ENCODE measurements around the gene RIC8A. TPM values are rescaled to one million over a fixed set of nuclear protein-coding genes. Genes with fewer than 3 reads are reported as not detected.

Gene RIC8A
- total RNA-seq, 2 experiments from 2014 or later = 105 to 111 TPM

- Mint-ChIP-seq H3K27ac (peak overlapping the region; percentile 16), H3K4me1 (peaks cover 33% of the 10 kb centered on the region), H3K36me3 (peaks cover 13% of the 10 kb centered on the region)
These were observed 7.1 kb upstream of the RIC8A start for GRCh38 chr11:200224-201003.

DNA sequence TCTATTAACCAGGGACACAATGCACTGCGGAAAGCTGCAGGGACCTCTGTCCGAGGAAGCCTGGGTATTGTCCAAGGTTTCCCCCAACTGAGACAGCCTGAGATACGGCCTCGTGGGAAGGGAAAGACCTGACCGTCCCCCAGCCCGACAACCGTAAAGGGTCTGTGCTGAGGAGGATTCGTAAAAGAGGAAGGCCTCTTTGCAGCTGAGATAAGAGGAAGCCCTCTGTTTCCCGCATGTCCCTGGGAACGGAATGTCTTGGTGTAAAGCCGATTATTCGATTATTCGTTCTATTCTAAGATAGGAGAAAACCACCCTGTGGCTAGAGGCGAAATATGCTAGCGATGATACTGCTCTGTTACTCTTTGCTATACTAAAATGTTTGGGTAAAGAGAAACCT is 5.5 kb upstream of the RIC8A start:
- H3K9me3 Mint-ChIP-seq = no peaks in the 10 kb centered on the region
- H3K4me1 Mint-ChIP-seq = peaks cover 39% of the 10 kb centered on the region
- H3K27ac Mint-ChIP-seq = peak overlapping the region; percentile 69
- H3K4me3 Mint-ChIP-seq = peak overlapping the region; percentile 38
- peaks cover 23% of the 10 kb centered on the region for H3K36me3 Mint-ChIP-seq
- no peaks in the 10 kb centered on the region for H3K27me3 Mint-ChIP-seq
- no peak for DNase-seq

More at GRCh38 chr11:200224-201003, 7.1 kb upstream of the RIC8A start:
- DNase-seq = no peak
- Mint-ChIP-seq H3K4me3 (no peak overlapping the region), H3K27me3 (no peaks in the 10 kb centered on the region), H3K9me3 (no peaks in the 10 kb centered on the region)

DNA sequence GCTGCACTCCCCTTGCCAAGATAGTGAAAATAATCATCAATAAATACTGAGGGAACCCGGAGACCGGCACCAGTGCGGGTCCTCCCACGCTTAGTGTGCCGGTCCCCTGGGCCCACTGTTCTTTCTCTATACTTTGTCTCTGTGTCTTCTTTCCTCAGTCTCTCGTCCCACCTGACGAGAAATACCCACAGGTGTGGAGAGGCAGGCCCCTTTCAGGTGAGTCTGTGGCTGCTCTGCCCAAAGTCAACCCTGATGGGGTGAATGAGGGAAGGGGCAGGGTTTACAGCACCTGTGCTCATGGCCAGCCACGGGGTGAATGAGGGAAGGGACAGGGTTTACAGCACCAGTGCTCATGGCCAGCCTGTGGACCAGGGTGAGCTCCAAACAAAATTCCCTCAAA is 5.0 kb upstream of the RIC8A start:
- H3K9me3 Mint-ChIP-seq = no peaks in the 10 kb centered on the region
- DNase-seq = no peak
- peaks cover 39% of the 10 kb centered on the region for H3K4me1 Mint-ChIP-seq
- H3K27me3 Mint-ChIP-seq = no peaks in the 10 kb centered on the region
- H3K36me3 Mint-ChIP-seq = peaks cover 25% of the 10 kb centered on the region
- H3K27ac Mint-ChIP-seq = peak overlapping the region; percentile 69
- H3K4me3 Mint-ChIP-seq = peak overlapping the region; percentile 38

DNA sequence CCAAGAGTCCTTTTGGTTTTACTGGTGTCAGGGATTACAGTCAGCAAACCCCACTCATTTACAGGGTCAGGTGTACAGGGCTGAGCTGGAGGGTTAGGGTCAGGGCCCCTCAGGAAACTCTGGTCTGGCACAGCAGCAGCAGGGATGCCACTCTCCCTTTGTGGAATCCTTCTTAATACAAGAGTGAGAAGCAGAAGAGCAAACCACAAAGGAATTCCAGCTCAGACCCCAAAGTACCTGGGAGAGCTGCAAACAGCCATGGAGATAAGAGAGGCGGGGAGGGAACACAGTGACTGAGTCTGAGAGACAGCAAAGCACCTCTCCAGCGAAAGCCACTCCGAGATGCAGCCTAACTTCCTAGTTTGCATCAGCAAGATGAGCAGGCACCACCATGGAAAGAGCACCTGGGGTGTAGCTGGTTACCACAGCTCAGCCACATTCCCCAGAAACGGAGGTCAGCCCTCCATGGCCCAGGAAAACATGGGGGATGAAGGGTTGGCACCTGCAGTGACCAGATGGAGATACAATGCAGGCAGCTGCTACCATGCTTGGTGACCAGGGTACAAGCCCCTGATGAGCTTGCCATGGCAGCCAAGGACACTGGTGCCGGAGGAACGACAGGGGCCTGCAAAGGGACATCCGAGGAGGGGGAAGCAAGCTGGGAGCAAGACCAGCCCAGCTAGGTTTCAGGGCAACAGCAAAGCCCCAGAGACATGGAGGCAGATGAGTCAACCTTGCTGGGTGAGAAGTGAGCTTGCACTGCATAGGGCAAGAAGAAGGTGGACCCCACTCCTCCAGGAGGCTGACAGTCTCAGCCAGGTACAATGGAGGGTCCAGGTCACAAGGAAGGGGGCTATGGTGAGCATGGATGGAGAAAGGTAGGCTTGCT is 4.2 kb upstream of the RIC8A start:
- Mint-ChIP-seq H3K36me3 (peaks cover 25% of the 10 kb centered on the region), H3K9me3 (no peaks in the 10 kb centered on the region), H3K27me3 (no peaks in the 10 kb centered on the region), H3K4me1 (peaks cover 39% of the 10 kb centered on the region), H3K4me3 (peak overlapping the region; percentile 12), H3K27ac (peak overlapping the region; percentile 69)
- no peak for DNase-seq

- H3K9me3 Mint-ChIP-seq = no peaks in the 10 kb centered on the region
- H3K27me3 Mint-ChIP-seq = no peaks in the 10 kb centered on the region
- peaks cover 28% of the 10 kb centered on the region for H3K36me3 Mint-ChIP-seq
- H3K27ac Mint-ChIP-seq = peak overlapping the region; percentile 69
- H3K4me3 Mint-ChIP-seq = no peak overlapping the region
- no peak for DNase-seq
- peaks cover 39% of the 10 kb centered on the region for H3K4me1 Mint-ChIP-seq
These were observed 3.4 kb upstream of the RIC8A start for GRCh38 chr11:203945-204586.

- no peak overlapping the region for H3K27ac Mint-ChIP-seq
- H3K4me1 Mint-ChIP-seq = peaks cover 42% of the 10 kb centered on the region
- H3K27me3 Mint-ChIP-seq = no peaks in the 10 kb centered on the region
- H3K4me3 Mint-ChIP-seq = no peak overlapping the region
- peaks cover 32% of the 10 kb centered on the region for H3K36me3 Mint-ChIP-seq
- H3K9me3 Mint-ChIP-seq = no peaks in the 10 kb centered on the region
- DNase-seq = no peak
These were observed 2.9 kb upstream of the RIC8A start for GRCh38 chr11:204587-205109.

- Mint-ChIP-seq H3K27ac (peak overlapping the region; percentile 58), H3K36me3 (peaks cover 37% of the 10 kb centered on the region), H3K4me3 (peak overlapping the region; percentile 99), H3K9me3 (no peaks in the 10 kb centered on the region), H3K27me3 (no peaks in the 10 kb centered on the region), H3K4me1 (peaks cover 50% of the 10 kb centered on the region)
- no peak for DNase-seq
These were observed 2.1 kb upstream of the RIC8A start for GRCh38 chr11:205221-206001.

- no peaks in the 10 kb centered on the region for H3K9me3 Mint-ChIP-seq
- peaks cover 51% of the 10 kb centered on the region for H3K4me1 Mint-ChIP-seq
- H3K36me3 Mint-ChIP-seq = peaks cover 35% of the 10 kb centered on the region
- H3K27ac Mint-ChIP-seq = peak overlapping the region; percentile 100
- peak overlapping the region; percentile 99 for H3K4me3 Mint-ChIP-seq
- no peak for DNase-seq
- no peaks in the 10 kb centered on the region for H3K27me3 Mint-ChIP-seq
These were observed 1.5 kb upstream of the RIC8A start for GRCh38 chr11:206002-206384.

GRCh38 chr11:206526-207207 is 841 bp upstream of the RIC8A start:
- Mint-ChIP-seq H3K27ac (peak overlapping the region; percentile 100), H3K4me3 (peak overlapping the region; percentile 99), H3K9me3 (no peaks in the 10 kb centered on the region), H3K27me3 (no peaks in the 10 kb centered on the region), H3K4me1 (peaks cover 48% of the 10 kb centered on the region), H3K36me3 (peaks cover 40% of the 10 kb centered on the region)
- no peak for DNase-seq

- Mint-ChIP-seq H3K36me3 (peaks cover 43% of the 10 kb centered on the region), H3K27ac (peak overlapping the region; percentile 100), H3K4me1 (peaks cover 42% of the 10 kb centered on the region), H3K4me3 (peak overlapping the region; percentile 99), H3K9me3 (no peaks in the 10 kb centered on the region), H3K27me3 (no peaks in the 10 kb centered on the region)
- no peak for DNase-seq
These were observed 314 bp downstream of the RIC8A start for GRCh38 chr11:207863-208180.

DNA sequence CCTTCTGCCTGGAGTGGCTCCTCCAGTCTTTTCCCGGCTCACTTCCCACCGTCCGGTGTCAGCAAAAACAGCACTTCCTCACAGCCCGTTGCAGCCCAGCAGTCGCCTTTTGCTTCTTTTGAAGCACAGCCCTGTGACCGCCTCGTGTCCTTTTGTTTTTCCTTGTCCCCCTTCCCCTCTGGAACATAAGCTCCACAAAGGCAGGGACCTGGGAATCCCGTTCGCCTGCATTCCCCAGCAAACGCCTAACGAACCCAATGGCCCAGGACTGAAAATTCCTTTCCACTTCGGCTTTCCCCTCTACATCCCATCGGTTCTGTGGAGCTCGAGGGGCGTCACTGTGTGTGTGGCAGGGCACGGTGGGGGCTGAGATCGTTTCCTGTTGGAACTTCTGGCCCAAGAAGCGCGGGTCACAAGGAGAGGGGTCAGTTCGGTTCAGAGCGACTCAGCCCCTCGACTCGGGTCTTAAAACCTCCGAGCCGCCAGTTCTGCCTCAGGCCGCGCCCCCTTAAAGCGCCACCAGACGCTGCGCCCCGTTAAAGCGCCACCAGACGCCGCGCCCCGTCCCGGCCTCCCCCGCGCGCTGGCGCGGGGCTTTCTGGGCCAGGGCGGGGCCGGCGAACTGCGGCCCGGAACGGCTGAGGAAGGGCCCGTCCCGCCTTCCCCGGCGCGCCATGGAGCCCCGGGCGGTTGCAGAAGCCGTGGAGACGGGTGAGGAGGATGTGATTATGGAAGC is 841 bp downstream of the RIC8A start:
- no peaks in the 10 kb centered on the region for H3K9me3 Mint-ChIP-seq
- H3K36me3 Mint-ChIP-seq = peaks cover 45% of the 10 kb centered on the region
- peaks cover 37% of the 10 kb centered on the region for H3K4me1 Mint-ChIP-seq
- H3K4me3 Mint-ChIP-seq = peak overlapping the region; percentile 99
- H3K27me3 Mint-ChIP-seq = no peaks in the 10 kb centered on the region
- peak; percentile 92 for DNase-seq
- H3K27ac Mint-ChIP-seq = peak overlapping the region; percentile 100

DNA sequence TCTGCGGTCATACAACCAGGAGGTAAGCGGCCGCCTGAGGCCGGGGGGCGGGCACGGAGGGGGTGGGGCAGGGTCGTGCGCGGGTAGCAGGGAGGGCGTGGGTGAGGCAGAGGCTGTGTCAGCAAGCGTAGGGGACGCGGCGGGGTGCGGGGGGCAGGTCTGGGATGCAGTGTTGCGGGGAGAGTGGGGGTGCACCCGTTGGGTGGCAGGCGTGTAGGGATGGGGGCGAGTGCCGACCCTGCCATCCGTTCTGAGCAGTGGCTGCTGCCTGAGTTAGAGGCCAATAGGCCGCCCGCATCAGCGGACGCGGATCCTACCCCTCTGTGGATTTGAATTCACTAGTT is 1.4 kb downstream of the RIC8A start:
- H3K36me3 Mint-ChIP-seq = peaks cover 40% of the 10 kb centered on the region
- H3K4me1 Mint-ChIP-seq = peaks cover 31% of the 10 kb centered on the region
- peak overlapping the region; percentile 100 for H3K27ac Mint-ChIP-seq

GRCh38 chr11:209275-210121 is 2.0 kb downstream of the RIC8A start:
- peak overlapping the region; percentile 99 for H3K4me3 Mint-ChIP-seq
- H3K4me1 Mint-ChIP-seq = peaks cover 28% of the 10 kb centered on the region
- no peak for DNase-seq
- H3K27ac Mint-ChIP-seq = peak overlapping the region; percentile 100
- no peaks in the 10 kb centered on the region for H3K27me3 Mint-ChIP-seq
- no peaks in the 10 kb centered on the region for H3K9me3 Mint-ChIP-seq
- peaks cover 39% of the 10 kb centered on the region for H3K36me3 Mint-ChIP-seq

More for the DNA sequence above, 1.4 kb downstream of the RIC8A start:
- H3K9me3 Mint-ChIP-seq = no peaks in the 10 kb centered on the region
- peak overlapping the region; percentile 99 for H3K4me3 Mint-ChIP-seq
- H3K27me3 Mint-ChIP-seq = no peaks in the 10 kb centered on the region
- DNase-seq = no peak

Measured in activated naive CD8-positive, alpha-beta T cell treated with anti-CD3 and anti-CD28 coated beads for 36 hours (primary cell).